ENCODE data around the gene TBC1D10B. TPM values are rescaled to one million over a fixed set of nuclear protein-coding genes. Genes with fewer than 3 reads are reported as not detected.

Gene TBC1D10B
- total RNA-seq, 1 donor = 31.5 TPM

GRCh38 chr16:30416624-30417528 lies 46.6 kb upstream of the TBC1D10B start:
- Histone ChIP-seq H3K79me2 (ENCODE audit: insufficient read depth, low read length) (peaks cover 11% of the 10 kb centered on the region), H4K20me1 (ENCODE audit: insufficient read depth, low read length) (peaks cover 14% of the 10 kb centered on the region), H3K4me2 (ENCODE audit: insufficient read depth, low read length) (peak overlapping the region; percentile 81), H3K4me1 (ENCODE audit: insufficient read depth, low read length) (no peaks in the 10 kb centered on the region), H3K4me3 (ENCODE audit: insufficient read depth, low read length) (peak overlapping the region; percentile 78), H3K9me3 (ENCODE audit: low read depth, low read length) (no peaks in the 10 kb centered on the region), H3K27ac (ENCODE audit: low read depth, low read length) (no peak overlapping the region), H3K36me3 (ENCODE audit: insufficient read depth, low read length) (peaks cover 21% of the 10 kb centered on the region), H3K27me3 (ENCODE audit: insufficient read depth, low read length) (no peaks in the 10 kb centered on the region), H2AFZ (ENCODE audit: low read length) (no peak overlapping the region)
- no peak for TF ChIP-seq CTCF (IDR thresholded peaks at IDR 0.05; ENCODE audit: extremely low read depth, low read depth, low read length)
- DNase-seq (ENCODE audit: insufficient read length, low spot score, missing footprints) = peak; percentile 50

GRCh38 chr16:30416047-30416603 lies 45.8 kb upstream of the TBC1D10B start:
- H3K27me3 ChIP-seq (ENCODE audit: insufficient read depth, low read length) = no peaks in the 10 kb centered on the region
- H2AFZ ChIP-seq (ENCODE audit: low read length) = no peak overlapping the region
- H3K36me3 ChIP-seq (ENCODE audit: insufficient read depth, low read length) = peaks cover 27% of the 10 kb centered on the region
- H3K4me3 ChIP-seq (ENCODE audit: insufficient read depth, low read length) = no peak overlapping the region
- H3K79me2 ChIP-seq (ENCODE audit: insufficient read depth, low read length) = peaks cover 18% of the 10 kb centered on the region
- H3K4me1 ChIP-seq (ENCODE audit: insufficient read depth, low read length) = no peaks in the 10 kb centered on the region
- no peak overlapping the region for H3K4me2 ChIP-seq (ENCODE audit: insufficient read depth, low read length)
- no peak for TF ChIP-seq CTCF (IDR thresholded peaks at IDR 0.05; ENCODE audit: extremely low read depth, low read depth, low read length)
- peak; percentile 51 for DNase-seq (ENCODE audit: insufficient read length, low spot score, missing footprints)
- H4K20me1 ChIP-seq (ENCODE audit: insufficient read depth, low read length) = peaks cover 14% of the 10 kb centered on the region
- H3K9me3 ChIP-seq (ENCODE audit: low read depth, low read length) = no peaks in the 10 kb centered on the region
- no peak overlapping the region for H3K27ac ChIP-seq (ENCODE audit: low read depth, low read length)

- no peak for DNase-seq (ENCODE audit: insufficient read length, low spot score, missing footprints)
- peaks cover 28% of the 10 kb centered on the region for H3K79me2 ChIP-seq (ENCODE audit: insufficient read depth, low read length)
- TF ChIP-seq CTCF (IDR thresholded peaks at IDR 0.05; ENCODE audit: extremely low read depth, low read depth, low read length) = no peak
- peaks cover 14% of the 10 kb centered on the region for H4K20me1 ChIP-seq (ENCODE audit: insufficient read depth, low read length)
- no peak overlapping the region for H3K4me2 ChIP-seq (ENCODE audit: insufficient read depth, low read length)
- H3K27me3 ChIP-seq (ENCODE audit: insufficient read depth, low read length) = no peaks in the 10 kb centered on the region
- H3K4me3 ChIP-seq (ENCODE audit: insufficient read depth, low read length) = no peak overlapping the region
- H3K4me1 ChIP-seq (ENCODE audit: insufficient read depth, low read length) = peaks cover 7% of the 10 kb centered on the region
- peaks cover 28% of the 10 kb centered on the region for H3K36me3 ChIP-seq (ENCODE audit: insufficient read depth, low read length)
- H3K27ac ChIP-seq (ENCODE audit: low read depth, low read length) = no peak overlapping the region
- no peaks in the 10 kb centered on the region for H3K9me3 ChIP-seq (ENCODE audit: low read depth, low read length)
- H2AFZ ChIP-seq (ENCODE audit: low read length) = no peak overlapping the region
Observed at GRCh38 chr16:30414159-30414558, 43.9 kb upstream of the TBC1D10B start.
